Hematopoietic multipotent progenitor cell treated with erythropoietin and hydrocortisone succinate and interleukin-3 and kit ligand, for 15 days (in vitro differentiated cells): Measurements from ENCODE around the gene GPRIN1.
"Not testable (repeated sequence)": the region's sequence is repeated elsewhere in the genome, so short reads cannot be mapped to it uniquely, and the experiment has no call there.

Experiments used
- DNase-seq: peaks from one replicate; pipeline ENCODE4 v3.0.0-alpha.2; 2015; ENCODE audit warnings: low spot score

Gene GPRIN1

DNA sequence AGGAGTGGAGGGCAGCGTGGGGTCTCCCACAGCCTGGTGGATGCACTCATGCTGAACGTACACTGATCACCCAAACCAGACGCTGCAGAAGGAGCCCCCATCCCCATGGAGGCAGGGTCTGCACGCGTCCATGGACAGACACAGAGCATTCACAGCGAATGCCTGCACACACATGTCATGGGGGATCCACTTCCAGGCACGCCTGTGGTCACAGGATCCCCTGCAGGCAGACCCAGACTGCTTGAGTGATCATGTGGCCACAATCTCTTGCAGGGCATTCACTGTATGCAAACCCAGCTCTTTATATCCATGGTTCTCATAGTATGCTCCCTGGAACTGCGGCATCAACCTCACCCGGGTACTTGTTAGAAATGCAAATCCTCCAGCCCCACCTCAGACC, 15.0 kb upstream of the GPRIN1 start:
- DNase-seq: no peak

- DNase-seq: no peak
Measured at GRCh38 chr5:176624142-176624541, 14.2 kb upstream of the GPRIN1 start.

GRCh38 chr5:176621661-176622079, 11.7 kb upstream of the GPRIN1 start:
- DNase-seq: no peak

DNA sequence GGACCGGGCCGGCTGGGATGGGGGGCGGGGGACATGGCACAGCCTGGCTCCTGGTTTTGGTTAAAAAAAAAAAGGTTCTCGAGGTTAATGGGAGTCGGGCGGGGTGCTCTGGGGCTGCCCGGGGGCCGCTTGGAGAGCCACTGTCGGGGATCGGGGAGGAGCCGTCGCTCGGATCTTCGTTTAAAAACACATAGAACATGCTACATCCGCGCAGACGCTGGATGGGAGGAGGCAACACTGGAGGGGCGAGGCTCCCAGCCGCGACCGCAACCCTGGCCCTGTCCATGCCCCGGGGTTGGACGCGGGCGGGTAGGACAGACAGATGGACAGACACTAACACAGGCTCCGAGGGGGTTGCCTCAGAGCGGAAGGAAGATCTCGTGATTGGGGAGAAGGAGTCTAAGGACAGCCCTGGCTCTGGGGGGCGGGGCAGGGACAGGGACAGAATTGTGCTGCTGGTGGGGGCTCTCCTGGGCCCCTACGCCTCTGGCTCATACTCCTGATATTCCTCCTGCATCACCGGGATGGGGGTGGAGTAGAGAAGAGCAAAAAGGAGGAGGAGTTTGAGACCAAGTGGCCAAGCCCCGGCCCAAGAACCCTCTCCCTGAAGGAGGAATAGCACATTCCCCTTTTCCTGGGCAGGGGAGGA, 10.5 kb upstream of the GPRIN1 start:
- no peak for DNase-seq

DNA sequence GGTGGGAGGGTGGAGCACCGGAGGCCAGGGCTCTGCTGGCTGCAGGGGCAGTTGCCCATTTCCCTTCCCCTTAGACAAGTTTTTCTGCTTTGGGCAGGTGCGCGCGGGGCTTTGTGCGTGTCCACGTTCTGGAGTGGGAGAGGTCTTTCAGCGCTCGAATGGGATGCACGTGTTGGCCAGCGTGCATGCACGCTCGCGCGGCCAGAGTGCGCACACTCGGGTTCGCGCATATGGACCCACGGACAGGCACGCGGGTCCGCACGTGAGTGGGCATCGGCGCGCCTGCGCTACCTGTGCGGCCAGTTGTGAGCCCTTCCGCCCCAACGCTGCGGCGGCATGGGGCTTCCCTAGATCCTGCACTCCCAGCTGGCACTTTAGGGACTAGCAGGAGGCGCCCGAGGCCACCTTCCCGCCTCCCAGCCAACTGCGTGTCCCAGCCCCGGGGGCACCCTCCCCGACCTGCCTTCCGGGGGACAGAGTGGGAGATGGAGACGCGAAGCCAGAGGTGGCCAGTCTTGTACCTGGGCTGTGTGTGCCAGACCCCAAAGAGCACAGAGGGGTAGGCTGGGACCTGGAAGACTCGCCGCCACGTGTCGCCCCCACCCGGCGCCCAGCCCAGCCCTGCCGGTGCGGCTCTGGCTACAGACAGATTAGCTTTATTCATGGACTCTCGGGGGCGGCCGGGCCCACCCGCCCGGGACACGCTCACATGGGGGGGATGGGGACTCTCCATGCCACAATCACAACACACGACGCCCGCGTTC, 9.8 kb upstream of the GPRIN1 start:
- no peak for DNase-seq

DNA sequence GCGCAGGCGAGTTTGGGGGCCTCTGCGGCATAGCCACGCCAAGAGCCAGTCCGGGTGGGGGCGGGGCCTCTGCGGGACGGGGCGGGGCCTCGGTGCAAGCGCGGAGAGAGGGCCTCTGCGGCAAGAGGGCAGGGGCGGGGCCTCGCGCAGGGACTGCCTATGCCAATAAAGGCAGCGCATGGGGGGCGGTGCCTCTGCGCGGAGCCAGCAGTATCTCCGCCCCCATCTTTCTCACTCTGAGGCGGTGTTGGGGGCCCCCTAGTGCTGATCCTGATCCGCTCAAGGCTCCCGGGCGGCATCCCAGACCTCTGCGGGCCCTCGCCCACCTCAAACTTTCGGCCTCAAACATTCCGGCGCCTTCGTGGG, 9.2 kb upstream of the GPRIN1 start:
- peak; percentile 83 for DNase-seq

DNA sequence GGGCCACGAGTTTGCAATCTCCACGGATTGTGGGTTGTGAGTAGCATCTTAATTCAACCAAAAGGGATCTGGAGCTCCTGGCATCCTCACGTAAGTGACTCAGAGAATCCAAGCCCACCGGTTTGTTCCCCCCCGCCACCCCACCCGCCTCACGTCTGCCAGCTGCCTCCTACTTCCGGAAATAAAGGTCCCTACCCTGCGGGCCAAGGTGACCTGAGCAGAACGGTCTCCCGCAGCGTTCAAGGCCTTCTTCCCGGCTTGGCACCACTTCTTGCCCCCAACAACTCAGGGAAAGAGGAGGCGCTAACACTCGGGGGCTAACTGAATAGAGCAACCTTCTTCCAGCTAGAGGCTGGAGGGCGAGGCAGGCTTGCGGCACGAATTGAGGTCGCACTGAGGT, 8.8 kb upstream of the GPRIN1 start:
- no peak for DNase-seq

DNA sequence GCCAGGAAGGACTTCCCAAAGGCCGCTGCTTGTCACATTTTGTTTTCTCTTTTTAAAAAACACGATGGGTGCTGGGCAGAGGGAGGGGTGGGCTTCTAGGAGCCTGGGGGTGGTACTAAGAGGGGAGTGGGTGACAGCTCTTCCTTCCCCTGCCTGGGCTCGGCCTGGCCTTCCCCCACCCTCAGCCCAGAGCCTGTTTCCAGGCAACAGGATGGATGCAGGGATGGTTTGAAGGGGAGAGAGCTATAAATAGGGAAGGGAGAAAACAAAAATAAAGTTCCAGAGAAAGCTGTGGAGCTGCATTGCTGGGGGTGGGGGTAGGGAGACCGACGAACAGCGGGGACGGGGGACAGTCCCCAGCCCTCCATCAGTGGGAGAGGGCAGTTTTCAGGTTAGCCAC, 6.6 kb upstream of the GPRIN1 start:
- no peak for DNase-seq

- no peak for DNase-seq
Measured at GRCh38 chr5:176614805-176615478, 5.0 kb upstream of the GPRIN1 start.

- DNase-seq: no peak
Measured at GRCh38 chr5:176612855-176613254, 2.9 kb upstream of the GPRIN1 start.

- no peak for DNase-seq
Measured at GRCh38 chr5:176612008-176612407, 2.1 kb upstream of the GPRIN1 start.

DNA sequence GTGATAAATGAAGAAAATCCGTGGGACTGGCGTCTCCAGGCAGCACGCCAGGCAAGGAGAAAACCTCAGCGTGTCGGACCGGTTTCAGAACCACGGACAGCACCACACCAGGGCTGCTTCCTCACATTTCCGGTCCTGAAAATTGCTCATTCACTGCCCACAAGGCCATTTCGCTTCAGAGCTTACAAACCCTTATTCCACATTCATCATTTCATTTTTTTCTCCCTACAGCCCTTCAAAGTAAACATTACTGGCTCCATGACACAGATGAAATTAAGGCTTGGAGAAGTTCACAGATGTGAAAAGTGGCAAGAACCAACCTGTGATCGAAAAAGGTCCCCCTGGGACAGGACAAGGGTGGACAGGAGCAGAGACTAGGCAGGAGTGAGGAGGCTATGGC, 1.5 kb upstream of the GPRIN1 start:
- DNase-seq: peak; percentile 52

GRCh38 chr5:176610435-176610773, 448 bp upstream of the GPRIN1 start:
- DNase-seq: no peak

- DNase-seq: no peak
Measured at GRCh38 chr5:176608937-176609723, 826 bp downstream of the GPRIN1 start.

GRCh38 chr5:176608142-176608705, 1.7 kb downstream of the GPRIN1 start:
- no peak for DNase-seq

GRCh38 chr5:176606875-176607274, 3.1 kb downstream of the GPRIN1 start:
- DNase-seq: no peak

- no peak for DNase-seq
Measured at GRCh38 chr5:176606032-176606431, 3.9 kb downstream of the GPRIN1 start.

DNA sequence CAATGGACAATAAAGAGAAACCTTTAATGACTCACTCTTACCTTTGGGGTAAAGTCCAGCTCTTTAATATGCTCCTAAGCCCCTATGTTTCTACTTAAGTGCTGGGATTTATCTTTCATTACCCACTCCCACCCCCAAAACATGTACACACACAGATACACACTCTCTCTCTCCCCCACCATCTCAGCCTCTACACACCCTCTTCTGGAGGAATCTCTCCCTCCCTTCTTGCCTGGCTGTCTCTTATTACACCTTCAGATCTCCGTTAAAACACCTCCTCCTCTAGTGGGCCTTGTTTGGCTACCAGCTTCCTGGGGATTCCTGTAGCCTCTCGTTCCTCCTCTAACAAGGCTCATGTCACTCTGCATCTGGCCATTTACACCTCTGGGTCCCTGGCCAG, 6.9 kb downstream of the GPRIN1 start:
- no peak for DNase-seq

DNA sequence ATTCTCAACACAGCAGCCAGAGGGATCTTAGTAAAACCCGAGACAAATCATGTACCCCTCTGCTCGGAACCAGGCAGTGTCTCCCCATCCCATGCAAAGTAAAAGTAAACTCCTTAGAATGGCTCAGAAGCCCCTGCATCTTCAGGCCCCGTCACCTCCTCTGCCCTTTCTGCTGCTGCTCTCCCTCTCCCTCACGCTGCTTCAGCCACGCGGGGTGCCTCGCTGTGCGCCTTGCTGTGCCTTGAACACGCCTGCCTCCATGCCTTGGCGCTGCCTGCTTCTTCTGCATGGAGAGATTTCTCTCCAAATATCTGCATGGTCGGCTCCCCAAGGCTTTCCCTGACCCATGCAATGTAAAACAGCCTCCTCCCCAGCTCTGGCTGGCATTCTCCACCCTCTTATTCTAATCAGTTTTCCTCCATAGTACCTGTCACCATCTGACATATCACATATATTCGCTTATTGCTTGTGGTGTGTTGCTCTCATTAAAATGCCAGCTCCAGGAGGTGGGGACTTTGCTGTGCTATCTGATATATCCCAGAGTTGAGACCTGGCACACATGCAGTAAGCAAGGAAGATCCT, 8.0 kb downstream of the GPRIN1 start:
- DNase-seq: no peak

DNA sequence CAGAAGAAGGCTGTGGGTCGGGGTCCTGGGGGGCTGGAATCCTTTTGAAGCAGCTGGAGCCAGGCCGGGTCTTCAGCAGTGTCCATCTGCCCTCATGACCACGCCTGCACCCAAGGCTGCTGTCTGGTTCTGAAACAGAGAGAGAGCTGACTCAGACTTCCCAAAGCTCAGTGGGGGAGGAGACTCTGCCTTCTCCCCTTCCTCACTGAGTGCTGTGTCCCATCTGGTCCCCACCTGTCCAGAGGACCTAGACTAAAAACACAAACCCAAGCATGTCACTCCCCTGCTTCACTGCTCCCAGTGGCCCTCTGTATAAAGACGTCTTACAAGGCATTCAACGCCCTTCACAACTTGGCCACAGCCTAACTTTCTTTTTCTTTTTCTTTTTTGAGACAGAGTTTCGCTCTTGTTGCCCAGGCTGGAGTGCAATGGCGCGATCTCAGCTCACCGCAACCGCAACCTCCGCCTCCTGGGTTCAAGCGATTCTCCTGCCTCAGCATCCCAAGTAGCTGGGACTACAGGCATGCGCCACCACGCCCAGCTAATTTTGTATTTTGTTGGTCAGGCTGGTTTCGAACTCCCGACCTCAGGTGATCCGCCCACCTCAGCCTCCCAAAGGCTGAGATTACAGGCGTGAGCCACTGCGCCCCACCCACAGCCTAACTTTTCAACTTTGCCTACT, 10.1 kb downstream of the GPRIN1 start:
- DNase-seq: not testable (repeated sequence)
